Muscle of back (tissue), 11 donors: ENCODE results near the gene DNAJC5. TPM values are rescaled to one million over a fixed set of nuclear protein-coding genes. Genes with fewer than 3 reads are reported as not detected.
"Not testable (repeated sequence)": the region's sequence is repeated elsewhere in the genome, so short reads cannot be mapped to it uniquely, and the experiment has no call there.

Source experiments
- DNase-seq, 3 donors: peaks; one replicate each; pipeline versions ENCODE4 v3.0.0 to v3.0.0-alpha.2; 2013
- polyA plus RNA-seq, 10 donors: library from polyadenylated mRNA; unstranded; fragments of 120-200 nt; gene quantifications; one replicate each; pipeline ENCODE4 v1.2.1, GENCODE V29; 2013; ENCODE audit not compliant: insufficient read length in 10 of 10

Gene DNAJC5
- polyA plus RNA-seq, 10 donors, result 24.0 to 32.5 (median 29.9) TPM

DNA sequence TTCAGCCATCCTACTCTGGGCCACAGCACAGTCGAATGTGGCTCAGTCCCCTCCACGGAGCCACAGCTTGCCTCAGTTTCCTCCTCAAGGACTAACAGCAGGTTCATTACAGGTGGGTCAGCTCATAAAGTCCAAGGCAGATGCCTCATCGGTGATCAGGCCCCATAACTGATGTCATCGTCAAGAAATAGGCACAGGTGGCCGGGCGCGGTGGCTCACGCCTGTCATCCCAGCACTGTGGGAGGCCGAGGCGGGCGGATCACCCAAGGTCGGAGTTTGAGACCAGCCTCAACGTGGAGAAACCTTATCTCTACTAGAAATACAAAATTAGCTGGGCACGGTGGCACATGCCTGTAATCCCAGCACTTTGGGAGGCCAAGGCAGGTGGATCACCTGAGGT is 57.8 kb downstream of the DNAJC5 start:
- no peak for DNase-seq

DNA sequence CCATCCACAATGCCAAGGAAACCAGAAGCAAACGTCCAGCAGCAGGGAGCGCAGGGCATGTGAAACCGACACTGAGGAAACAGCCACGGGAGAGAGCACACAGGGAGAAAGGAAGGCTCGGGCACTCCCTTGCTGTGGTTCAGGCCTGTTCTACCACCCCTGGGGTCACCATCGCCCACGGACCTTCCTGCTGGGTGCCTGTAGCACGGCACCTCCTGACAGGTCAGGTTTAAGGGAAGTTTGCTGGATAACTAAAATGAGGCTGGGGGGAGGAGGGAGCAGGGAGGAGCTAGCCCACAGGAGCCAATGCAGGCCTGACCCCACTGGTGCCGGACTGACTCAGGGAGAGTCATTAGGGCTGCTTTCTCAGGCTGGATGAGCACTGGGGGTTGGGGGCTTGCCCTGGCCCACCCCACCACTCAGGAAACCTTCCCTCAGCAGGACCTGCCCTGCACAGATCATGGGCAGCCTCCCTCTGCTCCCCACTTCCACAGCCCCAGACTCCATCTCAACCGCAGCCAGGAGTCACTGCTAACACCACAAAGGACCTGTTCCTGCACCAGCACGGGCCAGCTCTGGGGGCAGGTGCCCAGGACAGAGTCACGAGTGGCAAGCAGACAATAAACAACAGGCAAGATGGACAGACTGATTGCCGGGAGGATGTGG is 59.0 kb downstream of the DNAJC5 start:
- DNase-seq, result no peak

DNA sequence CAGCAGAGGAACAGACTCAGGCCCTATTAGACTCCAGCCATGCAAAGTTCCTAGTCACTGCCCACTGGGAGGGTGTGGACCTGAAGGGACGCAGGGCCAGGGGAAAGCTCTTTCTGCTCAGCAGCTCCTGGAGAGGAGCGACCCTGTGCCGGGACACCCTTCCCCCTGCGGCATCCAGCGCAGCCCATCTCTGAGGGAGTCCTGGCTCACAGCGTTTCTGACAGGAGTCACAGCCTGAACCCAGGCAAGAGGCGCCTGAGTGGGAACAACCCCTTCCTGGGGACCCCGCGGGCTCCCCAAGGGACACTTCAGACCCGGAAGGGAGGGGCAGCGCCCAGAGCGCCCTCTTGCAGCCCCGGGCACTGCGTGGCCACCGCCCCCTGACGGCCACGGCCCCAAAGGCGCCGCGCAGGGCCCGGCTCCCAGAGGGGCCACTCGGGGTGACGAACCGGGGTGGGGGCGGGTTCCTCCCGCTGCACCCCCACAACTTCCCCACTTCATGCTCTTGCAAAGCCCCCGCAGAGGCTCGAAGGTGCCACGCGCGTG is 60.4 kb downstream of the DNAJC5 start:
- no peak for DNase-seq

DNA sequence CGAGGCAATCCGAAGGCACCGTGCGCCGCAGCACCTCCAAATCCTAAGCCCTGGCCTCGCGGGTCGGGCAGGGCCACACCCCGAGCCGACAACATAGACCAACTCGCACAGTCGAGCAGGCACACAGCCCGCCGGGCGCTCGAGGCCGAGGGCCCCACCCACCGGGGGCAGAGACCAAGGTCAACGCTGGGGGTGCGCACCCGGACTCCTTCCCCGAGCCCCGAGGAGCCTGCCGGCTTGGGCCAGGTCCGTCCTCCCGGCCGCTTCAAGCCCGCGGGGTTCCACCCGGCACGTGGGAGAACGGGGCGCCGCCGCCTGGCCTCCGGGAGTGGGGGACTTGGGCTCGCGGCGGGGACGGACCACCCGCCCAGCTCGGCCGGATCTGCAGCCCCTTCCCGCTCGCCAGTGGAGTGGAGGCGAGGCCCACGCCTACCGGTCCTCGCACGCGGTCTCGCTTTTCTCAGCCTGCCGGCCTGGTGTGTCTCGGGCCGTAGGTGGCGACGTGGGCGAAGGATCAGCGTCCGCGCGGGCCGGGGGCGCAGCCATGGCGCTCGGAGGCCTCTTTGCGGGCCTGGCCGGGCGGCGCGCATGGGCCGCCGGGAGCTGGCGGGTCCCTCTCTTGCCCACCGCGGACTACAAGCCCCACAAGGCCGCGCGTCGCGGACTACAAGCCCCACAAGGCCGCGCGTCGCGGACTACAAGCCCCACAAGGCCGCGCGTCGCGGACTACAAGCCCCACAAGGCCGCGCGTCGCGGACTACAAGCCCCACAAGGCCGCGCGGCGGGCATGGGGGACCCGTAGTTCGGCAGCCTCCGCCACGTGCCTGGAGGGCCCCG is 61.1 kb downstream of the DNAJC5 start, which contains the start of gene UCKL1:
Gene UCKL1, minus strand, starts transcription at position 590 of the 837 bp plus-strand sequence. Its CDS starts 44 bp downstream, at position 546.
- peak; percentile 89 to 98 (median 93) for DNase-seq

DNA sequence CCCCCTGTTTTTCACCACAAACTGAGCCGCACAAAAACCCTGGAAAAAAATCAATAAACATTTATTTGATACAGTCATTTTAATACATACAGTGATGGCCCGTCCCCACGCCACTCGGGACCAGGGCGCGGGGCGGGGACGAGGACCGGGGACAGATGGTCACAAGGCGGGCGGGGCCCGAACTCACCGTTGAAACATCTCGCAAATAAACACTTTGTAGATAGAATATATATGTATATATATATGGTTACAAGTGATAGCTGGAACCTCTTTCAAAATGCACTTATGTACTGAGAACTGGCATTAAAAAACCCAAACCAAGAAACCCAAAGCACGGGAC is 61.7 kb downstream of the DNAJC5 start:
- DNase-seq, result no peak

DNA sequence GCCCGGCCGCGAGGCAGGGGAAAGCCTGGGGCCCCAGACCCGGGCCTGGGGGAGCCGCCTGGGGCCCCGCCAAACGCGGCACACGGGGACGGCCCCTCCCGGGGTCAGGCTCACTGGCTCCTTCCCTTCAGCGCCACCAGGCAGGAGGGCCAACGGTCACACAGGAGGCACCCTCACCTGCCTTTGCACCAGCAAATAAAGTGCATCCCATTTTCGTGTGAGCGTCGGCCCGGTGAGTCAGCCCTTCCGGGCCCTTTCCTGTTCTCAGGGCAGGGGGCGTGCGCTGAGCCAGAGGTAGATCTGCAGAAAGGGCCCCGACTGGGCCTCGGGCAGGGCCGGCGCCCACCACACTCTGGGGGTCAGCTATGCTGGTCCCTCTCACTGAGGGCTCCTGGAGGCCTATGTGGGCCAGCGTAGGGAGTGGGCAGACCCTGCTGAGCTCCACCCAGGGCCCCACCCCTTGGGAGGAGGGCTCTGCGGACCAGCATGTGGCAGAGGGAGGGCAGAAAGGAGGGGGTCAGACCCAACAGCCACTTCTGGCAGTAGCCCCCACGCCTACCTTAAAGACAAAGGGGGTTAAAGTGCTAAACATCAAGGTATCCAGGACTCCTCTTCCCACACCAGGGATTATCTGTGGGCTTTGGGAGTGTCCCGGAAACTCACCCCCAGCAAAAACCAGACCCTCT is 62.2 kb downstream of the DNAJC5 start:
- DNase-seq, result peak in 1 of 3 donors; percentile 81

DNA sequence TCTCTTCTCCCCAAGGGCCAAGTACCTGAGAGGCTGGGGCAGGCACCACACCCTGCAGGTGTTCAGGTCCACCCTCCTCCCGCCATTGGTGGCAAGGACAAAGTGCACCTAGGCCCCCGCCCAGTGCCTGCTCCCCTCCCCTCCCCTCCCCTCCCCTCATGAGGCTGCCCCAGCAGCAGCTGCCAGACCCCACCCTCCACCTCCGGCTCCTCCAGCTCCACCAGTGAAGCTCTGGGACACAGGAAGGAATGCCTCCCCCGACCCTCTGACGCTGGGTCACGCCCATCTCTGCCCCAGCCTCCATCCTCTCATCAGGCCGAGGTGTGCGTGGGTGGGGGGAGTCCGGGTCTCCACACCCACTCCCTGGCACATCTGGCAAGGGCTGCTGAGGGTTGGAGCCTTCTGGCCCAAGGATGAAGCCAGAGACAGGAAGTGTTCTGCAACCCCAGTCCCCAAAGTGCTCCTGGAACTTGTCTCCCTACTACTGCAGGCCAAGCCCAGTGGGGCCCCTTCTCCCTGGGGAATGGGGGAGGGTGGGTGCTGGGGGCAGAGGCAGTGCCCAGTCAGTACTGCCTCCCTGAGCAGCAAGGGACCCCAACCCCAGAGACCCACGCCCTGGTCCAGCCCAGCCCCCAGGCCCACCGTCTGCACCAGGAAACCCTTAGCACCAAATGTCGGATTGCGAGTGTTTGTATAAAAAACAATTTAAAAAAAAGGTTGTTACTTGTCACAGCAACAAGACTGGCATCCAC is 62.9 kb downstream of the DNAJC5 start:
- no peak for DNase-seq

DNA sequence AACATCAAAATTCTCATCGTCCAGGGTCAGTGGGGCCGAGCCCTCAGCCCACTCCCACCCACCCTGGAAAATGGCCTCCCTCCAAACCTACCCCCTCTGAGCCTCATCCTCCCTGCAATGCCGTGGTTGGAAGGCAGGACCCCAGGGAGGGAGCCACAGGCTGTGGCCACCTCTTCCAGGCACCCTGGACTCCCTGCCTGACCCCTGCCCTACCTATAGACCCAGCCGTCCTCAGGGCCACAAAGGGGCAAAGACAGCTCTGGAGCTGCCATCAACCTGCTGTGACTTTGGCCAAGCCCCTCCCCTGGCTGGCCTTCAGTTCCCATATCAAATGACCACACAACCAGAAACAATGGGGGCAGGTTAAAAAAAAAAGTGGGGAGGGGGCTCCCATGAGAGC is 63.5 kb downstream of the DNAJC5 start:
- no peak for DNase-seq

DNA sequence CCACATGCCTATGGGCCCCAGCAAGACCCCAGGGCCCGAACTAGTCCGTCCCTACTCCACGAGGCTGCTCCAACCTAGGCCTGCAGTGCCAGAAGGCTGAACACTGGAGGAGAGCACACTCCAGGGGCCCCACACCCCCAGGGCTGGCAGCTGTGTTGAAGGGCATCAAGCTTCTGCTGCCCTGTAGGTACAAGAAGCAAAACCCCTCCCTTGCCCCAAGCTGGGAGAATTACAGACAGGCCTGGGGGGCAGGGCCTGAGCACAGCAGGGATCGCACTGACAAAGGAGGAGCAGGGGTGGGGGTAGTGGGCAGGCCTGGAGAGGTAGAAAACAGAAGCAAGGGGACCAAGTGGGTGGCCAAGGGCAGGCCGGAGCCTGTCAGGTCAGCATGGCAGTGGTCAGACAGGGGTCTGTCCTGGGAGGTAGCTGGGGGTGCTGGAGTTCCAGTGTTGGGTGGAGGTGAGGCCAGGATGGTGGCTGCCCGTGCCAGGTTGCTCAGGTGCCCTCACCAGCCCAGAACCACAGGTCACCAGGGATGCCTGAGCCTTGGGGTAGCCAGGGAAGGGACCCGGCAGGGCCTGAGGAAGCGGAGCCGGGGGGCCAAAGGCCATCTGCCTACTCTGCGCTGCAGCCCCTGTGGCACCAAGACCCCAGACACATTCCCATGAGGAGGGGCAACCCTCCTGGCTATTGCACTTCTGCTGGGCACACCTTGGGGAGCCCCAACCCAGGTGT is 64.2 kb downstream of the DNAJC5 start:
- DNase-seq, result no peak

DNA sequence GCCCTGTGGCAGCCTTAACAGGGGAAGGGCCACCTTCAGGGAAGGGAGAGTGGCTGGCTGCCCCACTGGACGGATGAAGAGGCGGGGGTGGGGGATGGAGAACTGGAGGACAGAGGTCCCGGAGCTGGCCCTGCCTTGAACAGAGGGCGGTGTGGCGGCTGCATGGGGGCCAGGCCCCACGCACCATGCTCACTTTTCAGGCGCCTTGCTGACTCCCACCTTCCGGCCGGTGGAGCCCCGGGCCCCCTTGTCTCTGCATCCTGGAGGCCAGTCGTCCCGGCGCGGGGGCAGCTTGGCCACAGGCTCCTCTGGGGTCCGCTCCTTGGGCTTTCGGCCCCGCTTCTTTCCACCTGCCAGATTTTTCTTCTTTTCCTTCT is 64.8 kb downstream of the DNAJC5 start:
- DNase-seq, result no peak

DNA sequence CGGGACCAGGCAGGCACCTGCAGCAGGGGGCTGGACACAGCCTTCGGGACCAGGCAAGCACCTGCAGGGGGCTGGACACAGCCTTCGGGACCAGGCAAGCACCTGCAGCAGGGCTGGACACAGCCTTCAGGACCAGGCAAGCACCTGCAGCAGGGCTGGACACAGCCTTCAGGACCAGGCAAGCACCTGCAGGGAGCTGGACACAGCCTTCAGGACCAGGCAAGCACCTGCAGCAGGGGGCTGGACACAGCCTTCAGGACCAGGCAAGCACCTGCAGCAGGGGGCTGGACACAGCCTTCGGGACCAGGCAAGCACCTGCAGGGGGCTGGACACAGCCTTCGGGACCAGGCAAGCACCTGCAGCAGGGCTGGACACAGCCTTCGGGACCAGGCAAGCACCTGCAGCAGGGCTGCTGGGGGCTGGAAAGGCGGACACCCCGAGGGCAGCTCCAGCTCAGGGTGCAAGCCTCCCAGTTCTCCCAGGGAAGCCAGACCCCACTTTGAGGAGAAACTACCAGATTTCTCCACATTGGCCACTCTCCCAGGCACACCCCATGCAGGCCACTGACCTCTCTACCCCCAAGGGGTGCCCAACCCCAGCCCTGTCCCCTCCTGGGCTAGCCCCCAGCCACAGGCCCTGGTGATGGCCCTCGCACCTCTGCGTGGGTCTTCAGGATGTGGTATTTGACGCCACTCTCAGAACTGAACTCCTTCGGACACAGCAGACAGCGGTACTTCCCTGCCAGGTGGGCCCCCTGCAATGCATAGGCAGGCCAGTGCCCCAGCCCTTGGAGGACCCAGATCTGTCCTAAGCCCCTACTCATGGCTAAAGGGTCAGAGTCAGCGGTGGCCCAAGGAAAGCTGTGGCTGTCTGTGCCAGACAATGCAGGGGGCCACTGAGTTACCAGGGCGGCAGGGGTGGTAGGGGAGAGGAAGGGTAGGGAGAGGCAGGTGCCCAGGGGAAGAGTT is 66.0 kb downstream of the DNAJC5 start:
- DNase-seq, result not testable (repeated sequence)

DNA sequence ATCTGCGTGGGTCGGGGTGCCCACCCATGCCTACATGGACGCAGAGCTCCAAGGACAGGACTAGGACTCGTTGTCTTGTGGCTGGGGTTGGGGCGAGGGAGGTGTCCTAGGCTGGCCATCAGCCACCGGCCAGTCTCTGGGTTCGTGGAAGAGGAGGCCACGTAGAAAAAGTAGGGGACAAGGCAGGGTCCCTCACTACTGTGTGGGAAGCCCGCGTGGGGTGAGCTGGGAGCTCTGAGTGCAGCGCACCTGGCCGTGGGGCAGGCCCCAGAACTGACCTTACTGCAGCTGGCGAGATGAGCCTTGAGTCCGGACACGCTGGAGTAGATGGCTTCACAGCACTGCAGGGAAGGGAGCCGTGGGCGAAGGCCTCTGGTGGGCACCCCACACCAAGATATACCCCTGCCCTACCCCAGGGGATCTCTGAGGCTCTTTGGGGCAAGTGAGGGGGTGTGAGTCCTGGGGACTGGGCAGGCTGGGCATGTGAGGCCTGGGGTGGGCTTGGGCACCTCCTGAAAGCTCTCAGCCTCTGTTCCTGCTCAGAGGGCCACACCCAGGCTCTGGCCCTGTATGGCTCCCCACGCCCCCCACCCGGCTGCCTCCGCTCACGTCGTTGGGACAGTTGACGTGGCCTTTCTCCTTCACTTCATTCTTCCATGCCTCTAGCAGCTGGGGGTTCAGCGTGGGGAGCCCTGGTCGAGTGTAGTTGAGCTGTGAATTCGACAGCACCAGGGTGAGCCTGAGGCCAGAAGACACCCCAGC is 66.9 kb downstream of the DNAJC5 start:
- DNase-seq, result no peak

DNA sequence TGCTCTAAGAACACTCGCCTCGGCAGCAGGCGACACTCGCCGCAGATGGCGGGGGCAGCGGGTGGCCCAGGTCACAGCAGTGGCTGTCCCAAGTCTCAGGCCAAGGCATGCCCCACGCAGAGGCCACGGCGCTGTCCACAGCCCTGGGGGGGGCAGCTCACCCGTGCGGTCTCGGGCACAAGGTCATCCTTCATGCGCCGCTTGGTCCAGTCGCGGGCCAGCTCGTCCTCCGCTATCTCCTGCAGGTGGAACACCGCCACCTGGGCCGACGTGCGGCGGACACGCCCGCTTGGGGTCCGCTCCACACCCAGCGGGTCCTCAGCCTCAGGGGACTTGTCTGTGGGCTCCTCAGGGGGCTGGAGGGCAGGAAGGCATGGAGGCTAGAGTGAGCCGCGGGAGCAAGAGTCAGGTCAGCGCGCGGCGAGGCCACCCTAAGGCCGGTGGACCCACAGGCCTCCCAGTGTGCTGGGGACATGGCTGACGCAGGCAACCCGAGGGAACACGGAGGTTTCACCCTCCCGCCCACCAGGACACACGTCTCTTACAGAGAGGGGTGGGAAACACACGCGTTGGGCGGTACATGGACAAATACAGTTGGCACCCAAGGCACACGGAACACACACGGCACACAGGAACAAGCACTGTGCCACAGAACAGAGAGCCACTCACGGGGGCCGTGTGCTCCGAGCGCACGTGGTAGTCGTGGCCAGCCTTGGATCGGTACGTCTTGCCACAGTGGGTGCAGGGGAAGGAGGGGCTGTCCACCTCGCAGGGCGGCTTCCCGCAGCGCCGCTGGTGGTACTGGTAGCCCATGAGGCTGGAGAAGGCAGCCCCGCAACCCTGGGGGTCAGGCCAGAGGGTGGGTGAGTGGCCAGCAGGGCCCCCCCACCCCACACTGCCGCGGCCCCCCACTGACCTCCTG is 67.8 kb downstream of the DNAJC5 start:
- no peak for DNase-seq

DNA sequence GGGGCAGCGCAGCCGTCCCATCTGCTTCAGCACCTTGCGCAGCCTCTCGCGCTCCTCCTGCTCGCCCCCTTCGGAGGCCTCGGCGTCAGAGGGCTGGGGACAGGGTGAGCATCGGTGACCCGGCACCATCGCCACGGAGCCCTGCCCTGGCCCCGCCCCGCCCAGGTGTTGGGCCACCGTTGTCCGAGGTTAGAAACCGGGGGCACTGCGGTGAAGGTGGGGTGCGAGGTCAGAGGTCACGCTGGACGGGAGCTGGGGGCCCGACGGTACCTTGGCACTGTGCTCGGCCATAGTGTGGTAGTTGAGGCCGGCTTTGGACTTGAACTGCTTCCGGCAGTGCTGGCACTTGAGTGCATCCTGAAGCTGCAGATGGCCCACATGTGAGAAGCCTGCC is 68.4 kb downstream of the DNAJC5 start:
- no peak for DNase-seq

DNA sequence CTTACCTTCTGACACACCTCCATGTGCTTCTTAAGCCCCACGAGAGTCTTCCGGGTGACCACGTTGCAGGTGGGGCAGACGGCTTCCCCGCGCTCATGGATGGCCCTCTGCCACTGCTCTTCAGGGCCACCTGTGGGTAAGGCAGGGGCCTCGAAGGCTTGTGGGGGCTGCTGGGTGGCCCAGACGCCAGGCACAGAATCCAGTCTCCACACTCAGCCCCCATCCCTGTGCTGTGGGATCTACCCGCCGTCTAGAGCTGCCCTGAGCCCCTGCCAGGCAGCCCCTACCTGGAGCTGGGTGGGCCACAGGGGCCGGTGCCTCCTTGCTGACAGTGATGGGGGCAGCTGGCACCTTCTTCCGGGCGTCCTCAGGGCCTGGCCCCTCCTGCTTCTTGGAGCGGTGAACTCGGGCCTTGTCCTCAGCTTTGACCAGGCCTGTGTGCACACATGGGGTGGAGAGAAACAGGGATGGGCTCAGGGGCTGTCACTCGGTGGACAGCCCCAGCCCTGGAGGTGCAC is 68.9 kb downstream of the DNAJC5 start:
- no peak for DNase-seq

DNA sequence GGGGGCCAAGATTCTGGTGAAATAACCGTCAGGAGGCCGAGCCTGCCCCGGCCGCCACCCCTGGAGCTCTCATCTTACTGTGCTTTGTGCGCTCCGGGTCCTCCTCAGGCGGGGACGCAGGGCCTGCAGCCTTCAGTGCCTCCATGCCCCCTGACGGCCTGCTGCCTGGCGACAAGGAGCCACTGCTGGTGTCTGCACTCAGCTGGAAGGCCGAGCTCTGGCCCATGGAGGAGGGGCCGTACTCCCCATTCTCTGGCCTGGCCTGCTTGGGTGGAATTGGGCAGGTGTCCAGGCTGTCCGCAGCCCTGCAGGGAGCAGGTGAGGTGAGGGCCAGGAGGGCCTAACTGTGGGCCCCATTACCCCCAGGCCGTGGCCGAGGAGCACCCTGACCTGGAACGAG is 69.5 kb downstream of the DNAJC5 start:
- no peak for DNase-seq

DNA sequence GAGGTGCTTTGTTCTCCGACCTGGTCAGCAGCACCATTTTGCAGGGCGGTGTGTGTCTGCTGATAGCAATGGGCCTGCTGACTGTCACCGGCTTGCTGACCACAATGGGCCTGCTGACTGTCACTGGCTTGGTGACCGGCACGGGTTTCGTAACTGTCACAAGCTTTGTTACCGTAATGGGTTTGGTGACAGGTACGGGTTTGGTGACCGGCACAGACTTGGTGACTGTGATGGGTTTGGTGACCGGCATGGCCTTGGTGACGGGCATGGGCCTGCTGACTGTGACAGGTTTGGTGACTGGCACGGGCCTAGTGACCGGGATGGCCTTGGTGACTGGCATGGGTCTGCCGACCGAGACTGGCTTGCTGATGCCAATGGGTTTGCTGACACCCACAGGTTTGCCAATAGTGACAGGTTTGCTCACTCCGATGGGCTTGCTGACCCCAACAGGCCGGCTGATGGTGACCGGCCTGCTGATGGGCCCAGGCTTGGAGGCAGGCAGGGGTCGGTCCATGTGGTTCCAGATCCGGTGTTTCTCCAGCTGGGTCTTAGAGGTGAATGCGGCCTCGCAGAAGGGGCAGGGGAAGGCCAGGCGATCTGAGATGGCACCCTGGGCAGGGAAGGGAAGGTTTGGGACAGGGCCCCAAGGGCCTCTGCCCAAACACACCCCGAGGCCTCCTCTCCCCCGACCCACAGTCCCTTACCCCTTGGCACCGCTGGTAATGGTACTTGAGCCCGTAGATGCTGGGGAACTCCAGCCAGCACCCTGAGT is 71.4 kb downstream of the DNAJC5 start:
- DNase-seq, result no peak
